WTC11 (cell line): Measurements from ENCODE around the gene BBS2. TPM values are rescaled to one million over a fixed set of nuclear protein-coding genes. Genes with fewer than 3 reads are reported as not detected.

Source experiments
- ATAC-seq: fragments of 200-7000 bp; cut with Tn5 transposase; 2 replicates; pipeline ENCODE4 v1.10.0; 2021; ENCODE audit warnings: mild to moderate bottlenecking, moderate library complexity
- CTCF ChIA-PET: fragments of 300-600 bp; sonication (Branson Sonifier 250); formaldehyde crosslinking; loops from one replicate; lab custom pipeline; 2021; ENCODE audit warnings: antibody characterized with exemption; lab: Charles Lee
- POLR2A ChIA-PET: fragments of 350-600 bp; sonication (Branson Sonifier 250); formaldehyde crosslinking; loops from one replicate; lab custom pipeline; 2021; ENCODE audit warnings: antibody characterized with exemption; lab: Charles Lee
- DNase-seq: peaks from one replicate; pipeline ENCODE4 v3.0.0; 2021; ENCODE audit warnings: low spot score
- H3K27ac Mint-ChIP-seq: 2 replicates; pipeline ENCODE4 v1.8.0; 2021; ENCODE audit warnings: mixed read lengths
- H3K27me3 Mint-ChIP-seq: 2 replicates; pipeline ENCODE4 v1.8.0; 2021; ENCODE audit warnings: low read depth, mild to moderate bottlenecking, moderate library complexity, mixed read lengths
- H3K36me3 Mint-ChIP-seq: 2 replicates; pipeline ENCODE4 v1.8.0; 2021; ENCODE audit warnings: mixed read lengths
- H3K4me1 Mint-ChIP-seq: 2 replicates; pipeline ENCODE4 v1.8.0; 2022; ENCODE audit warnings: mixed read lengths
- H3K4me3 Mint-ChIP-seq: 2 replicates; pipeline ENCODE4 v1.8.0; 2021; ENCODE audit warnings: mild to moderate bottlenecking, moderate library complexity, mixed read lengths
- H3K9me3 Mint-ChIP-seq: 2 replicates; pipeline ENCODE4 v1.8.0; 2021; ENCODE audit warnings: mixed read lengths
- CBFB ChIP-seq: sonication (generic); formaldehyde crosslinking; IDR thresholded peaks from 2 replicates; pipeline ENCODE4 v1.8.1; 2022; ENCODE audit warnings: mild to moderate bottlenecking, low read depth, missing genetic modification reagents
- CTCF ChIP-seq: fragments of 200-600 bp; IDR thresholded peaks from 2 replicates; pipeline ENCODE4 v1.8.0; 2022; ENCODE audit warnings: antibody characterized with exemption
- ESRRA ChIP-seq: sonication (generic); formaldehyde crosslinking; IDR thresholded peaks from 2 replicates; pipeline ENCODE4 v1.8.1; 2022; ENCODE audit warnings: mild to moderate bottlenecking, missing genetic modification reagents, borderline replicate concordance
- FOXP4 ChIP-seq: sonication (generic); formaldehyde crosslinking; IDR thresholded peaks from 2 replicates; pipeline ENCODE4 v1.8.0; 2022; ENCODE audit warnings: mild to moderate bottlenecking, missing genetic modification reagents
- JUN ChIP-seq: sonication (generic); formaldehyde crosslinking; IDR thresholded peaks from 2 replicates; pipeline ENCODE4 v1.8.0; 2023; ENCODE audit warnings: mild to moderate bottlenecking, missing genetic modification reagents
- NFATC4 ChIP-seq: fragments of 250-450 bp; sonication (Bioruptor Pico); IDR thresholded peaks from 2 replicates; pipeline ENCODE4 v1.9.0; 2021; ENCODE audit warnings: mild to moderate bottlenecking
- NR1H2 ChIP-seq: sonication (generic); formaldehyde crosslinking; IDR thresholded peaks from 2 replicates; pipeline ENCODE4 v1.9.0; 2021; ENCODE audit warnings: mild to moderate bottlenecking, moderate library complexity, missing genetic modification reagents
- OVOL2 ChIP-seq: fragments of 250-450 bp; sonication (Bioruptor Pico); IDR thresholded peaks from 2 replicates; pipeline ENCODE4 v1.9.0; 2021; ENCODE audit warnings: mild to moderate bottlenecking, borderline replicate concordance
- TEAD1 ChIP-seq: sonication (generic); formaldehyde crosslinking; IDR thresholded peaks from 2 replicates; pipeline ENCODE4 v1.8.0; 2022; ENCODE audit warnings: mild to moderate bottlenecking, missing genetic modification reagents
- TEAD4 ChIP-seq: sonication (generic); formaldehyde crosslinking; IDR thresholded peaks from 2 replicates; pipeline ENCODE4 v1.8.0; 2022; ENCODE audit warnings: mild to moderate bottlenecking, missing genetic modification reagents
- USF1 ChIP-seq: sonication (generic); formaldehyde crosslinking; IDR thresholded peaks from 2 replicates; pipeline ENCODE4 v1.8.0; 2022; ENCODE audit warnings: mild to moderate bottlenecking, missing genetic modification reagents
- ZNF121 ChIP-seq: sonication (generic); formaldehyde crosslinking; IDR thresholded peaks from 2 replicates; pipeline ENCODE4 v1.8.0; 2023; ENCODE audit warnings: missing genetic modification reagents
- ZNF219 ChIP-seq: sonication (generic); formaldehyde crosslinking; IDR thresholded peaks from 2 replicates; pipeline ENCODE4 v1.8.0; 2023; ENCODE audit warnings: missing genetic modification reagents, mild to moderate bottlenecking, borderline replicate concordance
- ZNF416 ChIP-seq: fragments of 250-450 bp; sonication (Bioruptor Pico); IDR thresholded peaks from 2 replicates; pipeline ENCODE4 v1.9.0; 2021; ENCODE audit warnings: mild to moderate bottlenecking, inconsistent platforms
- ZNF423 ChIP-seq: fragments of 250-450 bp; sonication (Bioruptor Pico); IDR thresholded peaks from 2 replicates; pipeline ENCODE4 v2.1.2; 2022; ENCODE audit warnings: mild to moderate bottlenecking, moderate library complexity
- ZNF425 ChIP-seq: fragments of 250-450 bp; sonication (Bioruptor Pico); conservative IDR thresholded peaks from 2 replicates; pipeline ENCODE4 v1.9.0; 2021; ENCODE audit warnings: mild to moderate bottlenecking
- ZNF512 ChIP-seq: sonication (generic); formaldehyde crosslinking; IDR thresholded peaks from 2 replicates; pipeline ENCODE4 v1.8.1; 2022; ENCODE audit warnings: missing genetic modification reagents, borderline replicate concordance
- total RNA-seq: library from RNA; stranded (reverse); gene quantifications from 3 replicates; pipeline ENCODE4 v1.2.3, GENCODE V29; 2021

The BBS2 gene
- total RNA-seq, 1 experiment from 2014 or later: 19.1 TPM

- Mint-ChIP-seq H3K36me3 (peaks cover 10% of the 10 kb centered on the region), H3K4me1 (peaks cover 14% of the 10 kb centered on the region), H3K9me3 (peaks cover 3% of the 10 kb centered on the region; the same call in 1 of the 2 replicates), H3K4me3 (no peak overlapping the region), H3K27me3 (no peaks in the 10 kb centered on the region), H3K27ac (no peak overlapping the region)
- POLR2A ChIA-PET: no interaction called here
- TF ChIP-seq NFATC4 (CRISPR knock-in tag) (no peak), ZNF423 (CRISPR knock-in tag) (no peak), ZNF121 (CRISPR knock-in tag) (no peak), ZNF416 (CRISPR knock-in tag) (no peak), TEAD4 (CRISPR knock-in tag) (no peak)
- CTCF ChIA-PET: interaction anchor here (0.5 to 2.9 kb wide), 17 partner anchors 9 to 275 kb away, joined by 3 to 18 read pairs (median 4); partner anchors contain the start of genes NUDT21 and OGFOD1
- DNase-seq (no peak), ATAC-seq (peak; percentile 86)
Observed at GRCh38 chr16:56513972-56514371, 5.9 kb downstream of the BBS2 start.

GRCh38 chr16:56513091-56513490 is 6.7 kb downstream of the BBS2 start:
- DNase-seq: no peak
- CTCF ChIA-PET: interaction anchor here (1.3 to 2.9 kb wide), 4 partner anchors 34 to 189 kb away, joined by 3 to 18 read pairs (median 14); no protein-coding TSS in a partner anchor
- H3K27ac Mint-ChIP-seq: no peak overlapping the region

GRCh38 chr16:56512025-56512424 is 7.8 kb downstream of the BBS2 start:
- Mint-ChIP-seq H3K36me3 (peaks cover 10% of the 10 kb centered on the region), H3K9me3 (peaks cover 3% of the 10 kb centered on the region; the same call in 1 of the 2 replicates), H3K4me3 (no peak overlapping the region), H3K27me3 (no peaks in the 10 kb centered on the region), H3K4me1 (peaks cover 12% of the 10 kb centered on the region), H3K27ac (no peak overlapping the region)
- POLR2A ChIA-PET: no interaction called here
- DNase-seq: no peak
- CTCF ChIA-PET: no interaction called here
- TF ChIP-seq ZNF425 (CRISPR knock-in tag) (no peak), TEAD1 (CRISPR knock-in tag) (no peak), ZNF512 (CRISPR knock-in tag) (no peak), NFATC4 (CRISPR knock-in tag) (no peak), ESRRA (no peak), JUN (CRISPR knock-in tag) (no peak), USF1 (CRISPR knock-in tag) (no peak), CTCF (no peak), NR1H2 (CRISPR knock-in tag) (no peak), OVOL2 (CRISPR knock-in tag) (no peak), ZNF219 (CRISPR knock-in tag) (no peak), CBFB (CRISPR knock-in tag) (no peak)
- ATAC-seq: no peak

More at GRCh38 chr16:56513091-56513490, 6.7 kb downstream of the BBS2 start:
- Mint-ChIP-seq H3K9me3 (peaks cover 3% of the 10 kb centered on the region; the same call in 1 of the 2 replicates), H3K4me1 (peaks cover 12% of the 10 kb centered on the region), H3K4me3 (no peak overlapping the region), H3K36me3 (peaks cover 10% of the 10 kb centered on the region), H3K27me3 (no peaks in the 10 kb centered on the region)
- ATAC-seq: no peak
- TF ChIP-seq FOXP4 (CRISPR knock-in tag): no peak
- POLR2A ChIA-PET: no interaction called here
